Uterus (tissue), 2 donors: ENCODE results near the gene LRSAM1.

Experiments
- POLR2A ChIP-seq, 2 donors: fragments of 450-650 bp; IDR thresholded peaks; one replicate each; pipeline ENCODE4 v1.6.1; 2016; ENCODE audit warnings: antibody characterized with exemption in 2 of 2, mild to moderate bottlenecking in 1 of 2, moderate library complexity in 1 of 2
- TF ChIP-seq, protein P1 (sequence below), 4 experiments: fragments of 200-600 bp in 2 of 4; fragments of 450-650 bp in 2 of 4; sonication (generic) in 2 of 4; IDR thresholded peaks; one replicate each; pipeline ENCODE4 v1.5.1; 2016 to 2019; ENCODE audit warnings: antibody characterized with exemption in 4 of 4, mild to moderate bottlenecking in 2 of 4, moderate library complexity in 1 of 4

DNA sequence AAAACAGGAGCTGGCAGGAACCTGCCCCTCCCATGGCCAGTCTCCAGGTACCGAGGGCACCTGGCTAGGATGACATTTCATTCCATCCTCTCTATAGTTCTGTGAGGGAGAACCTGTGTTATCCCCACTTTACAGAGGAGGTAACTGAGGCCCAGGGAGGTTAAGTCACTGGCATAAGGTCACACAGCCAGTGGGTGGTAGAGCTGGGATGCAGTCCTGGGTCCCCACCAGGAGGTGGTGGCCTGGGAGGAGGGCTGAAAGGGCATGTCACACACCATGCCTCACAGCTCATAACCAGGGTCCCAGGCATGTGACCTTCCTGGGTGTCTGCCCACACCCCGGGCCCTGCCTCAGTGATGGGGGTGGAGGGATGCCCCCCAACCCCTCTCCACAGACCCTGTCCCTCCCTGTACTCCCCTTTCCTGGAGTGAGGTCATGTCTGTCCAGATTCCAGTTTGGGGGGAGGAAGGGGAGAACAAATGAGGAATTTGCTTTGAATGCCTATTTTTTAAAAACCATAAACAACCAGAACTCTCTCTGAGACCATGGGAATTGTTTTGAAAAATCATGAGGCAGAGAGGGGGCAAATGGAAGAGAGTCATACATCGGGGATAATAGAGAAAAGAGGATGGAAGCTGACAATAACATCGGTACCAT lies 83.1 kb downstream of the LRSAM1 start:
- TF ChIP-seq, protein P1, sequence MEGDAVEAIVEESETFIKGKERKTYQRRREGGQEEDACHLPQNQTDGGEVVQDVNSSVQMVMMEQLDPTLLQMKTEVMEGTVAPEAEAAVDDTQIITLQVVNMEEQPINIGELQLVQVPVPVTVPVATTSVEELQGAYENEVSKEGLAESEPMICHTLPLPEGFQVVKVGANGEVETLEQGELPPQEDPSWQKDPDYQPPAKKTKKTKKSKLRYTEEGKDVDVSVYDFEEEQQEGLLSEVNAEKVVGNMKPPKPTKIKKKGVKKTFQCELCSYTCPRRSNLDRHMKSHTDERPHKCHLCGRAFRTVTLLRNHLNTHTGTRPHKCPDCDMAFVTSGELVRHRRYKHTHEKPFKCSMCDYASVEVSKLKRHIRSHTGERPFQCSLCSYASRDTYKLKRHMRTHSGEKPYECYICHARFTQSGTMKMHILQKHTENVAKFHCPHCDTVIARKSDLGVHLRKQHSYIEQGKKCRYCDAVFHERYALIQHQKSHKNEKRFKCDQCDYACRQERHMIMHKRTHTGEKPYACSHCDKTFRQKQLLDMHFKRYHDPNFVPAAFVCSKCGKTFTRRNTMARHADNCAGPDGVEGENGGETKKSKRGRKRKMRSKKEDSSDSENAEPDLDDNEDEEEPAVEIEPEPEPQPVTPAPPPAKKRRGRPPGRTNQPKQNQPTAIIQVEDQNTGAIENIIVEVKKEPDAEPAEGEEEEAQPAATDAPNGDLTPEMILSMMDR (IDR thresholded peaks at IDR 0.05) = no peak
- no peak for TF ChIP-seq POLR2A (IDR thresholded peaks at IDR 0.05)
